ENCODE data around the gene ZNF470.

The ZNF470 gene

GRCh38 chr19:56567274-56568120, at the start of gene ZNF470:
Gene ZNF470, plus strand, starts transcription at chr19:56567468. Its CDS starts 2,844 bp downstream, at chr19:56570312.
- no peak for DNase-seq (ENCODE audit: low spot score)

GRCh38 chr19:56525214-56525860, 41.9 kb upstream of the ZNF470 start:
- no peak for DNase-seq (ENCODE audit: low spot score)

- DNase-seq (ENCODE audit: low spot score), result no peak
Observed at GRCh38 chr19:56537442-56537841, 29.8 kb upstream of the ZNF470 start.

- no peak for DNase-seq (ENCODE audit: low spot score)
Observed at GRCh38 chr19:56538254-56538760, 29.0 kb upstream of the ZNF470 start.

- no peak for DNase-seq (ENCODE audit: low spot score)
Observed at GRCh38 chr19:56538761-56539263, 28.5 kb upstream of the ZNF470 start, which contains the start of gene ZFP28. Gene ZFP28, plus strand, starts transcription at chr19:56538948. Its CDS starts 71 bp downstream, at chr19:56539019.

- DNase-seq (ENCODE audit: low spot score), result no peak
Observed at GRCh38 chr19:56543776-56544175, 23.5 kb upstream of the ZNF470 start.

GRCh38 chr19:56547535-56547934, 19.7 kb upstream of the ZNF470 start:
- no peak for DNase-seq (ENCODE audit: low spot score)

- DNase-seq (ENCODE audit: low spot score), result no peak
Observed at GRCh38 chr19:56554272-56554869, 12.9 kb upstream of the ZNF470 start.

GRCh38 chr19:56562766-56563165, 4.5 kb upstream of the ZNF470 start:
- DNase-seq (ENCODE audit: low spot score), result no peak

- DNase-seq (ENCODE audit: low spot score), result no peak
Observed at GRCh38 chr19:56566904-56567273, 379 bp upstream of the ZNF470 start.

GRCh38 chr19:56572589-56572988, 5.3 kb downstream of the ZNF470 start:
- no peak for DNase-seq (ENCODE audit: low spot score)

GRCh38 chr19:56573914-56574313, 6.6 kb downstream of the ZNF470 start:
- no peak for DNase-seq (ENCODE audit: low spot score)

GRCh38 chr19:56577719-56578602, 10.7 kb downstream of the ZNF470 start:
- no peak for DNase-seq (ENCODE audit: low spot score)

GRCh38 chr19:56594446-56594782, 27.1 kb downstream of the ZNF470 start:
- DNase-seq (ENCODE audit: low spot score), result no peak

GRCh38 chr19:56594783-56595547, 27.7 kb downstream of the ZNF470 start, which contains the start of gene ZNF71:
Gene ZNF71, plus strand, starts transcription at chr19:56595302. Its CDS starts 6,257 bp downstream, at chr19:56601559.
- no peak for DNase-seq (ENCODE audit: low spot score)

- no peak for DNase-seq (ENCODE audit: low spot score)
Observed at GRCh38 chr19:56595548-56595899, 28.3 kb downstream of the ZNF470 start.

GRCh38 chr19:56596676-56597075, 29.4 kb downstream of the ZNF470 start:
- no peak for DNase-seq (ENCODE audit: low spot score)

- DNase-seq (ENCODE audit: low spot score), result no peak
Observed at GRCh38 chr19:56597696-56598095, 30.4 kb downstream of the ZNF470 start.

GRCh38 chr19:56601375-56601774, 34.1 kb downstream of the ZNF470 start:
- DNase-seq (ENCODE audit: low spot score), result no peak

- DNase-seq (ENCODE audit: low spot score), result no peak
Observed at GRCh38 chr19:56603829-56604228, 36.6 kb downstream of the ZNF470 start.
